GM12801 (cell line): ENCODE data around the gene MEIS1.

ENCODE experiments used
- CTCF ChIP-seq: IDR thresholded peaks from one replicate; pipeline ENCODE4 v1.5.1; 2011; ENCODE audit warnings: control low read depth; ENCODE audit not compliant: insufficient read length; ENCODE audit errors: extremely low read depth

MEIS1 gene

GRCh38 chr2:66434679-66435548 is at the start of gene MEIS1:
TSS of gene MEIS1 (plus strand) at chr2:66435125. CDS start at chr2:66435857, 732 bp downstream.
- TF ChIP-seq CTCF = no peak

- no peak for TF ChIP-seq CTCF
Observed at GRCh38 chr2:66387016-66387753, 47.7 kb upstream of the MEIS1 start.

GRCh38 chr2:66389651-66390131 is 45.2 kb upstream of the MEIS1 start:
- TF ChIP-seq CTCF = no peak

- no peak for TF ChIP-seq CTCF
Observed at GRCh38 chr2:66390152-66390551, 44.8 kb upstream of the MEIS1 start.

- TF ChIP-seq CTCF = no peak
Observed at GRCh38 chr2:66390811-66391210, 44.1 kb upstream of the MEIS1 start.

GRCh38 chr2:66405473-66405872 is 29.5 kb upstream of the MEIS1 start:
- TF ChIP-seq CTCF = no peak

- TF ChIP-seq CTCF = no peak
Observed at GRCh38 chr2:66408905-66409304, 26.0 kb upstream of the MEIS1 start.
